ENCODE results near the gene FRMD5.

Gene FRMD5

DNA sequence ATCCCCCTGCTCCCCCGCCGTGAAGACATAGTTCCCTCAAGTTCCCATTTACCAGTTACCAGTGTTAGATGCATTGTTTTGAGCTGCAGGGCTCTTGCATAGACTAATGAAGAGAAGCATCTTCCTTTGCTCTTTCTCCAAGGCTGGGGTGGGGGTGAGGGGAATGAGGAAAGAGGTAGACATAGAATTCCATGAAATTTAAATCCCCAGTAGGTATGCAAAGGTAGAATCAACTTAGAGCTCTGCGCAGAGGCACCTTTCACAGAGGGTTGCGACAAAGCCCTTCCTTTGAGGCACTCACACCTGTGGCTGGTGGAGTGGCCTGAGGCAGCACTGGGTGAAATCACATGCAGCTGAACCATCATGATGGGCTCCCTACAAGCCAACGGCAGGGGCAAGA lies 266.9 kb downstream of the FRMD5 start:
- TF ChIP-seq, protein P1, sequence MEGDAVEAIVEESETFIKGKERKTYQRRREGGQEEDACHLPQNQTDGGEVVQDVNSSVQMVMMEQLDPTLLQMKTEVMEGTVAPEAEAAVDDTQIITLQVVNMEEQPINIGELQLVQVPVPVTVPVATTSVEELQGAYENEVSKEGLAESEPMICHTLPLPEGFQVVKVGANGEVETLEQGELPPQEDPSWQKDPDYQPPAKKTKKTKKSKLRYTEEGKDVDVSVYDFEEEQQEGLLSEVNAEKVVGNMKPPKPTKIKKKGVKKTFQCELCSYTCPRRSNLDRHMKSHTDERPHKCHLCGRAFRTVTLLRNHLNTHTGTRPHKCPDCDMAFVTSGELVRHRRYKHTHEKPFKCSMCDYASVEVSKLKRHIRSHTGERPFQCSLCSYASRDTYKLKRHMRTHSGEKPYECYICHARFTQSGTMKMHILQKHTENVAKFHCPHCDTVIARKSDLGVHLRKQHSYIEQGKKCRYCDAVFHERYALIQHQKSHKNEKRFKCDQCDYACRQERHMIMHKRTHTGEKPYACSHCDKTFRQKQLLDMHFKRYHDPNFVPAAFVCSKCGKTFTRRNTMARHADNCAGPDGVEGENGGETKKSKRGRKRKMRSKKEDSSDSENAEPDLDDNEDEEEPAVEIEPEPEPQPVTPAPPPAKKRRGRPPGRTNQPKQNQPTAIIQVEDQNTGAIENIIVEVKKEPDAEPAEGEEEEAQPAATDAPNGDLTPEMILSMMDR (conservative IDR thresholded peaks at IDR 0.05; ENCODE audit: low read length): no peak
- no peak overlapping the region for H3K4me3 ChIP-seq (ENCODE audit: low read length)

DNA sequence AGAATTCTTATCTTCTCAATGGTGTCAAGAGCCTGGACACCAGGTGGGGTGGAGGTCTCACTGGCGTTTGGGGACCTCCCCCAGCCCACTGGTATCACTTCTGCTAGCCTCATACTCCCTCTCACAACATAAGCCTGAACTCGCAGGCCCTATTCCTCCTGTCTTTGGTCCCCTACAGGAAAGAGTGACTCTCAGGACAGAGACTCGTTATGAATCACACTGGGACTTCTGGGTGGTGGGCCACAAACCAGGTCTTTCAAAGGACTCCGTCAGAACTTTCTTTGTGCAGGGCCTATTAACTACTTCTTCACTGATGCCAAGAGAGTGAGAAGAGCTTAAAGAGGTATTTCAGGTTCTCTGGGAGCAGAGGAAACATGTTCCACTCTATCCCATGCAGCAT lies 267.9 kb downstream of the FRMD5 start:
- TF ChIP-seq, protein P1 (conservative IDR thresholded peaks at IDR 0.05; ENCODE audit: low read length): no peak
- H3K4me3 ChIP-seq (ENCODE audit: low read length): no peak overlapping the region
- DNase-seq (ENCODE audit: low read depth): no peak

More for the DNA sequence above, 266.9 kb downstream of the FRMD5 start:
- no peak for DNase-seq (ENCODE audit: low read depth)

DNA sequence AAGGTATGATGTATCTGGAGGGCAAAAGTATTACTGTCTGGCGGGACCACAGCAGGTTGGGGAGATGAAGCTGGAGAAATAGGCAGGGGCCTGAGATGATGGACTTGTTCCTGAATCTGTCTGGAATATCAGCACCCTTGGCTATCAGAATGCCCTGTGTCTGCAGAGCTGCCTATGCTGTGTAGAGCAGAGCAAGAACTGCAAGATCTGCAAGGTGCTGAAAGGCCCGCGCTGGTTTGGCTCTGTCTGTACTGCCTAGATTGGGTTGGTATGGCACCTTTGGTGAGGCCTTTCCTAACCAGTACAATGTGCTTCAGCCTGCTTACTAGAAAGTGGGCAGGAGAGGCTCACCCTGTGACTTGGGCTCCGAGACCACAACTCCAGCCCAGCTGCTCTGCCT lies 271.5 kb downstream of the FRMD5 start:
- no peak for DNase-seq (ENCODE audit: low read depth)
- H3K4me3 ChIP-seq (ENCODE audit: low read length): no peak overlapping the region
- TF ChIP-seq, protein P1 (conservative IDR thresholded peaks at IDR 0.05; ENCODE audit: low read length): no peak

DNA sequence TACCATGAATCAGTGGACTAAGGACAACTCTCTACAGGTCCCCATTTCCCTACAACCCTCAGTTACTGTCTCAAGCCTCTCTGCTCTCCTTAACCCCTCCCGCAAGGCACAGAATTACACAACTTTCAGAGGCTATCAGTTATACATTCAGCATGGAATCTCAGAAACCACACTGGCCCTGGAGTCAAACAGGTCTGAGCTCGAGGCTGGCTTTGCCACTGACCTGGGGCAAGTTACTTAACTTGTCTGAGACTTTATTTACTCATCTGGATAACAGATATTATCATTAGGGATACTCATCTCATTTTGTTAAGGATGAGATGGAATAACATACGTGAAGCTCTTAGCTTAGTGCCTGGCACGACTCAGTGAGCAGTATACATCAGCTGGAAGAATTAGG lies 273.1 kb downstream of the FRMD5 start:
- H3K4me3 ChIP-seq (ENCODE audit: low read length): no peak overlapping the region
- TF ChIP-seq, protein P1 (conservative IDR thresholded peaks at IDR 0.05; ENCODE audit: low read length): no peak
- no peak for DNase-seq (ENCODE audit: low read depth)

DNA sequence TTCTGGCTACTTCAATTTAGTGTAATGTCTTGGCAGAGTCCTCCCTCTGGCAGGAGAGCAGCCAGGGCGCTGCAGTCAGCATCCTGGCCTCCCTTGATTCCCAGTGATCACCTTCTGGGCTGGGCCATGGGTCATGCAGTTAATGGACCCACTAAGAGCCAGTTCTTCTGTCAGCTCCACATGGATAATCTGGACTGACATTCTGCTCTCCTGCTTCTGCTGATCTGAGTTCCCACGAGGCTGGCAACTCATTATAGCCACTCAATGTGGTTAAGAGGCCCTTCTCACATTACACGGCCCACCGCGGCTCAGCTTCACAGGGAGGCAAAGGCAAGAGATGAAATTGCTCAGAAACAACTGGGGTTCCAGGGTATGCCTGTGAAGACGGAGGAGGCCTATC lies 274.3 kb downstream of the FRMD5 start:
- H3K4me3 ChIP-seq (ENCODE audit: low read length): no peak overlapping the region
- TF ChIP-seq, protein P1 (conservative IDR thresholded peaks at IDR 0.05; ENCODE audit: low read length): no peak
- no peak for DNase-seq (ENCODE audit: low read depth)

DNA sequence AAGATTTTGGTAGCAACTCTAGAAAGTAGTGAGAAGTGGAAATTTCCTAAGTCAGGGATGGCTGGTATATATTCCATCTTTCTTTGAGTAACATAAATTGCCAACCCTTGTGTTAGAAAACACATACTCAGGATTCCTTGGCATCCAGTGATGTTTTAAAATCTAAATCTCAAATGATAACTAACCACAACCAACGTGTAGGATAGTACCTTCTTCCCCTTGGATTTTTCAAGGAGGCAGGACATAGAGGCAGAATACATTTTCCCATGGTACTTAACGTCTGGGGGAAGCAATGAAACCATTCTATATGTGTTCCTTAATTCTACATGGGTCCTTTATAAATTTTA lies 274.8 kb downstream of the FRMD5 start:
- no peak overlapping the region for H3K4me3 ChIP-seq (ENCODE audit: low read length)
- TF ChIP-seq, protein P1 (conservative IDR thresholded peaks at IDR 0.05; ENCODE audit: low read length): no peak
- no peak for DNase-seq (ENCODE audit: low read depth)

DNA sequence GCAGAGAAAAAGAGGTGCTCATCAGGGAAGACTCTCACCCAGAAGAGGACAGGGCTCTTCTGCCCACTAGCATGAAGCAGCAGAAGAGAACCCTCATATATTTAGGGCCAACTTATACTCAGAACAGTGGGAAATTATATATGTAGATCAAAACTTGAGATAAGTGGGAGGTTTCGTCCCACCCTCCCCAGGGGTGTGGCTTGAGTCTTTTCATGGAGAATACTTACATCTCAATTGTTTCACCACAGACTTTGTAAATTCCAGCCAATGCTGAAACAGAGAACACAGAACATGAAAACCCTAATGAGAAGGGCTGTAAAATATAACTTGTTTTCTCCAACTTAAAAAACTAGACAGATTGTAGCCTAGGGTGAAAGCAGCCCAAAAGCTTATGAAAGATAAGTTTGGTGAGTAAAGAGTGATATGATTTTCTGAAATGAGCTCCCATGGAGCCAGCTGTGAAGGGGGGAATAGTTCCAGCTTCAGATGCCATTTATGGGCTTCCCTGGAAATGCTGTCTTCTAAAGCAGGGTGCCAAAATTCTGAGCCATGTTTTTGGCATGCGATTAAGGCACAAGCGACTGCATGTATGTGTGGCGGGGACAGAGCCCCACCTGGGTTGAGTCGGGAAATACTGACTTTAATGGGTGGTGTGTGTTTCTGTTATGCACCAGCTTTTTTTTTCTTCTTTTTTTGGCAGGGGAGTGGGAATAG lies 275.4 kb downstream of the FRMD5 start:
- TF ChIP-seq, protein P1 (conservative IDR thresholded peaks at IDR 0.05; ENCODE audit: low read length): no peak
- H3K4me3 ChIP-seq (ENCODE audit: low read length): no peak overlapping the region
- no peak for DNase-seq (ENCODE audit: low read depth)
